HepG2 (cell line): Measurements from ENCODE around the gene IFNE. TPM values are rescaled to one million over a fixed set of nuclear protein-coding genes. Genes with fewer than 3 reads are reported as not detected.

ENCODE experiments used
- BCL6 ChIP-seq: IDR thresholded peaks from 2 replicates; pipeline ENCODE4 v1.6.1; 2016; ENCODE audit warnings: missing genetic modification reagents, missing compliant biosample characterization
- CREBL2 ChIP-seq: sonication (generic); formaldehyde crosslinking; IDR thresholded peaks from 2 replicates; pipeline ENCODE4 v1.8.1; 2023; ENCODE audit warnings: missing genetic modification reagents, mild to moderate bottlenecking, borderline replicate concordance
- CSRNP2 ChIP-seq: sonication (generic); formaldehyde crosslinking; conservative IDR thresholded peaks from 2 replicates; pipeline ENCODE4 v1.8.0; 2022; ENCODE audit warnings: low read depth, missing genetic modification reagents
- HBP1 ChIP-seq: IDR thresholded peaks from 2 replicates; pipeline ENCODE4 v1.6.1; 2016; ENCODE audit warnings: low read depth, control low read depth
- HNF1A ChIP-seq, 2 experiments: sonication (generic) in 1 of 2; formaldehyde crosslinking in 1 of 2; IDR thresholded peaks; 2 replicates each; pipeline versions ENCODE4 v1.4.0 to v1.6.1; 2016 to 2020; ENCODE audit warnings: borderline replicate concordance in 1 of 2, low read depth in 1 of 2, mild to moderate bottlenecking in 1 of 2, missing genetic modification reagents in 1 of 2
- NCOA2 ChIP-seq: sonication (generic); formaldehyde crosslinking; IDR thresholded peaks from 2 replicates; pipeline ENCODE4 v1.8.0; 2022; ENCODE audit warnings: inconsistent platforms
- NR0B2 ChIP-seq: sonication (generic); formaldehyde crosslinking; IDR thresholded peaks from 2 replicates; pipeline ENCODE4 v1.4.0; 2020; ENCODE audit warnings: mild to moderate bottlenecking, missing genetic modification reagents
- ONECUT2 ChIP-seq: sonication (generic); formaldehyde crosslinking; IDR thresholded peaks from 2 replicates; pipeline ENCODE4 v1.4.0; 2020; ENCODE audit warnings: missing genetic modification reagents
- SRSF4 ChIP-seq: fragments of 200-400 bp; formaldehyde crosslinking; IDR thresholded peaks from one replicate; pipeline ENCODE4 v1.6.1; 2018; ENCODE audit warnings: mild to moderate bottlenecking, low read depth, low read length, moderate library complexity; ENCODE audit not compliant: poor library complexity, severe bottlenecking
- ZBTB37 ChIP-seq: sonication (generic); formaldehyde crosslinking; IDR thresholded peaks from 2 replicates; pipeline ENCODE4 v1.4.0; 2020; ENCODE audit warnings: mild to moderate bottlenecking, missing genetic modification reagents
- ZNF451 ChIP-seq: sonication (generic); formaldehyde crosslinking; IDR thresholded peaks from 2 replicates; pipeline ENCODE4 v1.5.0; 2020; ENCODE audit warnings: mild to moderate bottlenecking, missing genetic modification reagents
- polyA plus RNA-seq, 8 experiments: library from polyadenylated mRNA; depleted of rRNA in 3 of 8; stranded (reverse) in 7 of 8; unstranded in 1 of 8; fragments of >200 nt; fragmentation: Illumina TruSeq in 4 of 8; extraction: Trizol in 4 of 8; gene quantifications; 2 replicates each; pipeline versions ENCODE4 v1.2.1 to v1.2.3, GENCODE V29; 2011 to 2016; ENCODE audit warnings: low read depth in 4 of 8, missing spikeins in 1 of 8, mixed read lengths in 1 of 8; ENCODE audit not compliant: insufficient read depth in 1 of 8
- total RNA-seq, 5 experiments: library from RNA; depleted of rRNA; stranded (reverse); fragments of >200 nt; fragmentation: Illumina TruSeq; extraction: Trizol; gene quantifications; 2 replicates each; pipeline ENCODE4 v1.2.3, GENCODE V29; 2016; ENCODE audit warnings: low read depth in 1 of 5

IFNE gene
- total and polyA plus RNA-seq, 2 of the 13 experiments (the other 11 are each of a cell fraction or from before 2014, with no cell fraction given), result not detected

- no peak for TF ChIP-seq SRSF4
- TF ChIP-seq ONECUT2 (CRISPR knock-in tag), result no peak
- TF ChIP-seq ZBTB37, result no peak
- TF ChIP-seq NCOA2 (CRISPR knock-in tag), result no peak
- no peak for TF ChIP-seq BCL6 (CRISPR knock-in tag)
- no peak for TF ChIP-seq CSRNP2 (CRISPR knock-in tag)
- TF ChIP-seq ZNF451 (CRISPR knock-in tag), result no peak
- TF ChIP-seq HNF1A (IDR thresholded peaks at IDR 0.05; ENCODE audit: low read depth), result no peak
- no peak for TF ChIP-seq HNF1A (CRISPR knock-in tag; IDR thresholded peaks at IDR 0.05; ENCODE audit: borderline replicate concordance)
- no peak for TF ChIP-seq CREBL2 (CRISPR knock-in tag)
- TF ChIP-seq NR0B2 (CRISPR knock-in tag), result no peak
- no peak for TF ChIP-seq HBP1
These were observed 38.6 kb upstream of the IFNE start (continued) for GRCh38 chr9:21520501-21521228.
